ENCODE results near the gene HMGCL. TPM values are rescaled to one million over a fixed set of nuclear protein-coding genes. Genes with fewer than 3 reads are reported as not detected.

The HMGCL gene
- total and polyA plus RNA-seq, 2 of the 13 experiments (the other 11 are each of a cell fraction or from before 2014, with no cell fraction given), result 21.3 to 41.4 TPM

DNA sequence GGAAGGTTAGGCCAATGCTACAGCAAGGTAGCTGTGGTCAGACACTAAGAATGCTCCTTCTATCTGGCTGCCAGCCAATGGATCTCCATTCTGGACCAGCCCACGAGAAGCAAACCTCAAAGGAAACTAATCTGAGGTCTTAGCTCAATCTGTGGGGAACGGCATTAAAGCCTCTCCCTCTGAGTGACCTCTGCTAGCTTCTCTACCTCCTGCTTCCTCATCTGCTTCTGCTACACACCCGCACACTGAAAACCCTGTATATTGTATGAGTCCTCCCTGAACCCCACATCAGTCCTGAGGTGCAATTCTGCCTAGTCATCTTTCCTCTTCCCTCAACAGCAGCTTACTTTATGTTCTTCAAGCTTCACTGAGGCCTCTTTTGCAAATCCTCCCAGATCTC lies 17.8 kb downstream of the HMGCL start:
- H3K4me2 ChIP-seq (ENCODE audit: low read depth, low read length), result no peak overlapping the region
- POLR2A ChIA-PET, result interaction anchor here (1.0 to 1.2 kb wide), 2 partner anchors 17 to 29 kb away, joined by 4 to 5 read pairs; partner anchors contain the start of gene PITHD1
- no peak overlapping the region for H3K9ac ChIP-seq (ENCODE audit: insufficient read depth, low read depth, low read length)
- in situ Hi-C loops (cut with HindIII; ENCODE audit: extremely low pct_ligation_motif_present, low pct_unique_long_range_greater_than_20kb) (loop anchor here (5.0 kb wide), 2 partner anchors 60 to 110 kb away; partner anchors contain the start of gene FUCA1), intact Hi-C loops (cut with micrococcal nuclease; ENCODE audit: unreplicated experiment) (no loop called here)
- H3K79me2 ChIP-seq (ENCODE audit: insufficient read depth, low read length), result no peaks in the 10 kb centered on the region
- H3K27ac ChIP-seq (ENCODE audit: extremely low read length, insufficient read depth, low read length), result no peak overlapping the region
- peaks cover 2 to 8% of the 10 kb centered on the region in 2 experiments; a peak in 2 of 5 replicates for H3K36me3 ChIP-seq (replicated peaks in 1 of 2; ENCODE audit: control insufficient read depth in 1 of 2, insufficient read depth in 2 of 2, low read length in 2 of 2)
- no peaks in the 10 kb centered on the region for H4K20me1 ChIP-seq (ENCODE audit: insufficient read depth, low read length)
- FAIRE-seq (no peak), ATAC-seq (no peak), DNase-seq (ENCODE audit: low spot score) (no peak)
- no peak overlapping the region for H3K4me3 ChIP-seq (replicated peaks in 1 of 3; ENCODE audit: insufficient read depth in 1 of 3, low read depth in 2 of 3, low read length in 3 of 3)
- no TSS peak for BruUV-seq (replicated peaks)
- no peaks in the 10 kb centered on the region for H3K9me3 ChIP-seq (ENCODE audit: low read length)
- WGBS (ENCODE audit: low lambda C conversion rate), result 100% methylated on average over 2 of the region's 3 CpGs
- CTCF ChIA-PET (ENCODE audit: low intra/inter-chr PET ratio, low total read pairs), result no interaction called here
- H3K4me1 ChIP-seq (ENCODE audit: insufficient read depth, low read length), result peaks cover 59% of the 10 kb centered on the region
- H3K27me3 ChIP-seq (ENCODE audit: control insufficient read depth in 1 of 2, insufficient read depth in 2 of 2, low read length in 2 of 2), result no peaks in the 10 kb centered on the region
- no peak overlapping the region for H2AFZ ChIP-seq (ENCODE audit: low read length)
- TF ChIP-seq PCBP2 (optimal IDR thresholded peaks at IDR 0.05; ENCODE audit: low read depth, low read length, poor library complexity, severe bottlenecking), result no peak
- TF ChIP-seq, protein P1, sequence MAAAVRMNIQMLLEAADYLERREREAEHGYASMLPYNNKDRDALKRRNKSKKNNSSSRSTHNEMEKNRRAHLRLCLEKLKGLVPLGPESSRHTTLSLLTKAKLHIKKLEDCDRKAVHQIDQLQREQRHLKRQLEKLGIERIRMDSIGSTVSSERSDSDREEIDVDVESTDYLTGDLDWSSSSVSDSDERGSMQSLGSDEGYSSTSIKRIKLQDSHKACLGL (CRISPR knock-in tag; IDR thresholded peaks at IDR 0.05), result no peak
- TF ChIP-seq, protein P2, sequence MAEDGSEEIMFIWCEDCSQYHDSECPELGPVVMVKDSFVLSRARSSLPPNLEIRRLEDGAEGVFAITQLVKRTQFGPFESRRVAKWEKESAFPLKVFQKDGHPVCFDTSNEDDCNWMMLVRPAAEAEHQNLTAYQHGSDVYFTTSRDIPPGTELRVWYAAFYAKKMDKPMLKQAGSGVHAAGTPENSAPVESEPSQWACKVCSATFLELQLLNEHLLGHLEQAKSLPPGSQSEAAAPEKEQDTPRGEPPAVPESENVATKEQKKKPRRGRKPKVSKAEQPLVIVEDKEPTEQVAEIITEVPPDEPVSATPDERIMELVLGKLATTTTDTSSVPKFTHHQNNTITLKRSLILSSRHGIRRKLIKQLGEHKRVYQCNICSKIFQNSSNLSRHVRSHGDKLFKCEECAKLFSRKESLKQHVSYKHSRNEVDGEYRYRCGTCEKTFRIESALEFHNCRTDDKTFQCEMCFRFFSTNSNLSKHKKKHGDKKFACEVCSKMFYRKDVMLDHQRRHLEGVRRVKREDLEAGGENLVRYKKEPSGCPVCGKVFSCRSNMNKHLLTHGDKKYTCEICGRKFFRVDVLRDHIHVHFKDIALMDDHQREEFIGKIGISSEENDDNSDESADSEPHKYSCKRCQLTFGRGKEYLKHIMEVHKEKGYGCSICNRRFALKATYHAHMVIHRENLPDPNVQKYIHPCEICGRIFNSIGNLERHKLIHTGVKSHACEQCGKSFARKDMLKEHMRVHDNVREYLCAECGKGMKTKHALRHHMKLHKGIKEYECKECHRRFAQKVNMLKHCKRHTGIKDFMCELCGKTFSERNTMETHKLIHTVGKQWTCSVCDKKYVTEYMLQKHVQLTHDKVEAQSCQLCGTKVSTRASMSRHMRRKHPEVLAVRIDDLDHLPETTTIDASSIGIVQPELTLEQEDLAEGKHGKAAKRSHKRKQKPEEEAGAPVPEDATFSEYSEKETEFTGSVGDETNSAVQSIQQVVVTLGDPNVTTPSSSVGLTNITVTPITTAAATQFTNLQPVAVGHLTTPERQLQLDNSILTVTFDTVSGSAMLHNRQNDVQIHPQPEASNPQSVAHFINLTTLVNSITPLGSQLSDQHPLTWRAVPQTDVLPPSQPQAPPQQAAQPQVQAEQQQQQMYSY (CRISPR knock-in tag; IDR thresholded peaks at IDR 0.05), result no peak
- no peak for TF ChIP-seq ONECUT2 (CRISPR knock-in tag; IDR thresholded peaks at IDR 0.05)
- TF ChIP-seq, protein P3, sequence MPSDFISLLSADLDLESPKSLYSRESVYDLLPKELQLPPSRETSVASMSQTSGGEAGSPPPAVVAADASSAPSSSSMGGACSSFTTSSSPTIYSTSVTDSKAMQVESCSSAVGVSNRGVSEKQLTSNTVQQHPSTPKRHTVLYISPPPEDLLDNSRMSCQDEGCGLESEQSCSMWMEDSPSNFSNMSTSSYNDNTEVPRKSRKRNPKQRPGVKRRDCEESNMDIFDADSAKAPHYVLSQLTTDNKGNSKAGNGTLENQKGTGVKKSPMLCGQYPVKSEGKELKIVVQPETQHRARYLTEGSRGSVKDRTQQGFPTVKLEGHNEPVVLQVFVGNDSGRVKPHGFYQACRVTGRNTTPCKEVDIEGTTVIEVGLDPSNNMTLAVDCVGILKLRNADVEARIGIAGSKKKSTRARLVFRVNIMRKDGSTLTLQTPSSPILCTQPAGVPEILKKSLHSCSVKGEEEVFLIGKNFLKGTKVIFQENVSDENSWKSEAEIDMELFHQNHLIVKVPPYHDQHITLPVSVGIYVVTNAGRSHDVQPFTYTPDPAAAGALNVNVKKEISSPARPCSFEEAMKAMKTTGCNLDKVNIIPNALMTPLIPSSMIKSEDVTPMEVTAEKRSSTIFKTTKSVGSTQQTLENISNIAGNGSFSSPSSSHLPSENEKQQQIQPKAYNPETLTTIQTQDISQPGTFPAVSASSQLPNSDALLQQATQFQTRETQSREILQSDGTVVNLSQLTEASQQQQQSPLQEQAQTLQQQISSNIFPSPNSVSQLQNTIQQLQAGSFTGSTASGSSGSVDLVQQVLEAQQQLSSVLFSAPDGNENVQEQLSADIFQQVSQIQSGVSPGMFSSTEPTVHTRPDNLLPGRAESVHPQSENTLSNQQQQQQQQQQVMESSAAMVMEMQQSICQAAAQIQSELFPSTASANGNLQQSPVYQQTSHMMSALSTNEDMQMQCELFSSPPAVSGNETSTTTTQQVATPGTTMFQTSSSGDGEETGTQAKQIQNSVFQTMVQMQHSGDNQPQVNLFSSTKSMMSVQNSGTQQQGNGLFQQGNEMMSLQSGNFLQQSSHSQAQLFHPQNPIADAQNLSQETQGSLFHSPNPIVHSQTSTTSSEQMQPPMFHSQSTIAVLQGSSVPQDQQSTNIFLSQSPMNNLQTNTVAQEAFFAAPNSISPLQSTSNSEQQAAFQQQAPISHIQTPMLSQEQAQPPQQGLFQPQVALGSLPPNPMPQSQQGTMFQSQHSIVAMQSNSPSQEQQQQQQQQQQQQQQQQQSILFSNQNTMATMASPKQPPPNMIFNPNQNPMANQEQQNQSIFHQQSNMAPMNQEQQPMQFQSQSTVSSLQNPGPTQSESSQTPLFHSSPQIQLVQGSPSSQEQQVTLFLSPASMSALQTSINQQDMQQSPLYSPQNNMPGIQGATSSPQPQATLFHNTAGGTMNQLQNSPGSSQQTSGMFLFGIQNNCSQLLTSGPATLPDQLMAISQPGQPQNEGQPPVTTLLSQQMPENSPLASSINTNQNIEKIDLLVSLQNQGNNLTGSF (CRISPR knock-in tag; IDR thresholded peaks at IDR 0.05), result no peak
- TF ChIP-seq ZFYVE20 (CRISPR knock-in tag; IDR thresholded peaks at IDR 0.05; ENCODE audit: borderline replicate concordance, low read depth), result no peak
- TF ChIP-seq ZNF160 (CRISPR knock-in tag; IDR thresholded peaks at IDR 0.05), result no peak
- TF ChIP-seq ZBTB1 (CRISPR knock-in tag; IDR thresholded peaks at IDR 0.05; ENCODE audit: borderline replicate concordance), result no peak
- no peak for TF ChIP-seq GTF3A (CRISPR knock-in tag; conservative IDR thresholded peaks at IDR 0.05)
- TF ChIP-seq, protein P4, sequence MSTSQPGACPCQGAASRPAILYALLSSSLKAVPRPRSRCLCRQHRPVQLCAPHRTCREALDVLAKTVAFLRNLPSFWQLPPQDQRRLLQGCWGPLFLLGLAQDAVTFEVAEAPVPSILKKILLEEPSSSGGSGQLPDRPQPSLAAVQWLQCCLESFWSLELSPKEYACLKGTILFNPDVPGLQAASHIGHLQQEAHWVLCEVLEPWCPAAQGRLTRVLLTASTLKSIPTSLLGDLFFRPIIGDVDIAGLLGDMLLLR (CRISPR knock-in tag; IDR thresholded peaks at IDR 0.05), result no peak
- TF ChIP-seq RNF2 (conservative IDR thresholded peaks at IDR 0.05; ENCODE audit: low read depth), result no peak
- TF ChIP-seq GZF1 (CRISPR knock-in tag; IDR thresholded peaks at IDR 0.05), result no peak
- TF ChIP-seq, protein P5, sequence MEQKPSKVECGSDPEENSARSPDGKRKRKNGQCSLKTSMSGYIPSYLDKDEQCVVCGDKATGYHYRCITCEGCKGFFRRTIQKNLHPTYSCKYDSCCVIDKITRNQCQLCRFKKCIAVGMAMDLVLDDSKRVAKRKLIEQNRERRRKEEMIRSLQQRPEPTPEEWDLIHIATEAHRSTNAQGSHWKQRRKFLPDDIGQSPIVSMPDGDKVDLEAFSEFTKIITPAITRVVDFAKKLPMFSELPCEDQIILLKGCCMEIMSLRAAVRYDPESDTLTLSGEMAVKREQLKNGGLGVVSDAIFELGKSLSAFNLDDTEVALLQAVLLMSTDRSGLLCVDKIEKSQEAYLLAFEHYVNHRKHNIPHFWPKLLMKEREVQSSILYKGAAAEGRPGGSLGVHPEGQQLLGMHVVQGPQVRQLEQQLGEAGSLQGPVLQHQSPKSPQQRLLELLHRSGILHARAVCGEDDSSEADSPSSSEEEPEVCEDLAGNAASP (CRISPR knock-in tag; IDR thresholded peaks at IDR 0.05; ENCODE audit: borderline replicate concordance), result no peak
